K562 (cell line): ENCODE data around the gene ARHGEF9. TPM values are rescaled to one million over a fixed set of nuclear protein-coding genes. Genes with fewer than 3 reads are reported as not detected.

Experiments used
- ATAC-seq: fragments of 200-7000 bp; cut with Tn5 transposase; 3 replicates; pipeline ENCODE4 v1.9.1; 2020; ENCODE audit warnings: moderate library complexity
- BruUV-seq: library from RNA; stranded (reverse); fragments of 400-500 nt; replicated peaks from 2 replicates; lab custom pipeline; 2021; lab: Mats Ljungman, UMichigan
- CTCF ChIA-PET: fragments of 300-600 bp; formaldehyde crosslinking; extraction: SDS; loops from one replicate; lab custom pipeline; 2021; ENCODE audit warnings: low intra/inter-chr PET ratio; lab: Yijun Ruan, JAX
- POLR2A ChIA-PET: fragments of 300-600, 350-650 bp; sonication (Branson Sonifier 250); formaldehyde crosslinking; extraction: SDS; loops from one replicate; lab custom pipeline; 2021; ENCODE audit warnings: antibody characterized with exemption, inconsistent platforms; lab: Yijun Ruan, JAX
- DNase-seq, 4 experiments: peaks; one replicate each; pipeline versions ENCODE4 v3.0.0 to v3.0.0-alpha.2; 2011 to 2018; ENCODE audit warnings: low spot score in 3 of 4, mixed read lengths in 3 of 4; ENCODE audit errors: extremely low read depth in 1 of 4
- FAIRE-seq: peaks from 2 replicates; lab custom pipeline; 2011; peaks lifted over from hg19 to GRCh38; lab: Jason Lieb, UNC
- H2AFZ ChIP-seq: 2 replicates; pipeline ENCODE4 v1.6.0; 2011; ENCODE audit warnings: low read depth, low read length, control low read depth, inconsistent platforms
- H3K27ac ChIP-seq: fragments of 200-600 bp; 3 replicates; pipeline ENCODE4 v1.8.0; 2011; ENCODE audit warnings: low read depth, mild to moderate bottlenecking, control low read depth, inconsistent platforms, low read length, moderate library complexity, mixed read lengths; ENCODE audit errors: extremely low read depth
- H3K27me3 ChIP-seq, 2 experiments: fragments of 300-600 bp in 1 of 2; 2 replicates in 1 of 2; 3 replicates in 1 of 2; pipeline versions ENCODE4 v1.6.0 to v1.8.0; 2011; ENCODE audit warnings: inconsistent platforms in 2 of 2, low read length in 2 of 2, mild to moderate bottlenecking in 1 of 2, mixed read lengths in 1 of 2, moderate library complexity in 1 of 2; ENCODE audit not compliant: control insufficient read depth in 2 of 2, insufficient read depth in 2 of 2
- H3K36me3 ChIP-seq: fragments of 300-600 bp; 3 replicates; pipeline ENCODE4 v1.8.0; 2011; ENCODE audit warnings: mild to moderate bottlenecking, low read length, inconsistent platforms; ENCODE audit not compliant: control insufficient read depth, insufficient read depth
- H3K4me1 ChIP-seq, 2 experiments: fragments of 200-600 bp in 1 of 2; replicated peaks in 1 of 2; 2 replicates in 1 of 2; 3 replicates in 1 of 2; pipeline versions ENCODE4 v1.5.1 to v1.8.0; 2011; ENCODE audit warnings: inconsistent platforms in 2 of 2, low read length in 2 of 2, mild to moderate bottlenecking in 1 of 2, mixed read lengths in 1 of 2, moderate library complexity in 1 of 2; ENCODE audit not compliant: control insufficient read depth in 2 of 2, insufficient read depth in 2 of 2
- H3K4me2 ChIP-seq: 2 replicates; pipeline ENCODE4 v1.6.1; 2011; ENCODE audit warnings: low read length, control low read depth, inconsistent platforms, mixed read lengths; ENCODE audit not compliant: insufficient read depth
- H3K4me3 ChIP-seq: fragments of 200-600 bp; sonication (generic), shearing (Covaris generic); 2 replicates; pipeline ENCODE4 v1.5.1; 2016; ENCODE audit warnings: control low read depth, inconsistent platforms
- H3K79me2 ChIP-seq: fragments of 200-600 bp; 3 replicates; pipeline ENCODE4 v1.8.0; 2011; ENCODE audit warnings: low read length, inconsistent platforms; ENCODE audit not compliant: control insufficient read depth, insufficient read depth
- H3K9ac ChIP-seq, 2 experiments: 2 replicates each; pipeline versions ENCODE4 v1.6.0 to v1.6.1; 2011; ENCODE audit warnings: low read depth in 2 of 2, low read length in 2 of 2, control low read depth in 1 of 2, inconsistent platforms in 1 of 2, mild to moderate bottlenecking in 1 of 2, mixed read lengths in 1 of 2; ENCODE audit not compliant: insufficient read depth in 1 of 2
- H3K9me1 ChIP-seq: one replicate; pipeline ENCODE4 v1.6.0; 2011; ENCODE audit warnings: inconsistent platforms, mild to moderate bottlenecking, low read length, moderate library complexity; ENCODE audit not compliant: control insufficient read depth, insufficient read depth
- H3K9me3 ChIP-seq: replicated peaks from 2 replicates; pipeline ENCODE4 v1.5.1; 2011; ENCODE audit warnings: low read depth, low read length, inconsistent platforms; ENCODE audit not compliant: control insufficient read depth, insufficient read depth
- H4K20me1 ChIP-seq: replicated peaks from 2 replicates; pipeline ENCODE4 v1.6.1; 2011; ENCODE audit warnings: low read length, inconsistent platforms, mixed read lengths; ENCODE audit not compliant: control insufficient read depth, insufficient read depth
- BRD9 ChIP-seq: fragments of 450-650 bp; IDR thresholded peaks from 2 replicates; pipeline ENCODE4 v1.6.1; 2018; ENCODE audit warnings: low read depth; ENCODE audit not compliant: partially characterized antibody
- ILK ChIP-seq: fragments of 450-650 bp; IDR thresholded peaks from 2 replicates; pipeline ENCODE4 v1.6.1; 2016; ENCODE audit warnings: missing genetic modification characterization, low read depth, mild to moderate bottlenecking, missing compliant biosample characterization, moderate library complexity, borderline replicate concordance
- SAFB2 ChIP-seq: fragments of 200-400 bp; formaldehyde crosslinking; IDR thresholded peaks from 2 replicates; pipeline ENCODE4 v1.6.1; 2018; ENCODE audit warnings: borderline replicate concordance, low read length, low read depth, moderate library complexity; ENCODE audit not compliant: severe bottlenecking
- SRSF7 ChIP-seq: fragments of 200-400 bp; formaldehyde crosslinking; optimal IDR thresholded peaks from 2 replicates; pipeline ENCODE3; 2017; ENCODE audit warnings: mild to moderate bottlenecking, low read depth, low read length
- ZBTB17 ChIP-seq: fragments of 450-650 bp; formaldehyde crosslinking; IDR thresholded peaks from 2 replicates; pipeline ENCODE4 v1.4.0; 2020; ENCODE audit warnings: mild to moderate bottlenecking
- ZNF224 ChIP-seq: sonication (generic); formaldehyde crosslinking; IDR thresholded peaks from 2 replicates; pipeline ENCODE4 v1.8.0; 2022; ENCODE audit warnings: mild to moderate bottlenecking, missing genetic modification reagents
- ZNF75A ChIP-seq: fragments of 450-650 bp; formaldehyde crosslinking; IDR thresholded peaks from 2 replicates; pipeline ENCODE4 v1.4.0; 2020; ENCODE audit warnings: mild to moderate bottlenecking
- WGBS: fragments of 100-300 bp; shearing (Covaris generic); methylation state at CpG from one replicate; pipeline ENCODE4 v1.1.6; 2016; ENCODE audit warnings: low coverage, mixed read lengths; ENCODE audit not compliant: insufficient coverage; ENCODE audit errors: missing lambda C conversion rate; 5-methylcytosine and 5-hydroxymethylcytosine counted together
- in situ Hi-C: fragments of 300-500 bp; cut with MboI; formaldehyde crosslinking; loops from 4 replicates; pipeline ENCODE4 v1.15.0; 2018; ENCODE audit warnings: inconsistent platforms, mixed read lengths
- intact Hi-C: fragments of 100-400 bp; cut with micrococcal nuclease; formaldehyde crosslinking; loops from 2 replicates; pipeline ENCODE4 v1.14.2; 2022
- polyA plus RNA-seq, 8 experiments: library from polyadenylated mRNA; depleted of rRNA in 4 of 8; stranded (reverse) in 5 of 8; unstranded in 3 of 8; fragments of >200 nt; fragmentation: Nextera tagmentation in 2 of 8; fragmentation: Illumina TruSeq in 1 of 8; extraction: Ambion mirVana in 2 of 8; extraction: Trizol in 1 of 8; gene quantifications; 2 replicates each; pipeline versions ENCODE4 v1.2.1 to v1.2.3, GENCODE V29; 2011 to 2014; ENCODE audit warnings: inconsistent platforms in 1 of 8, missing spikeins in 1 of 8
- total RNA-seq, 7 experiments: library from RNA; depleted of rRNA in 6 of 7; stranded (reverse); fragments of >200 nt in 6 of 7; fragmentation: Illumina TruSeq in 2 of 7; extraction: Trizol in 2 of 7; gene quantifications; 2 replicates each; pipeline versions ENCODE4 v1.2.1 to v1.2.3, GENCODE V29; 2011 to 2021; ENCODE audit warnings: low replicate concordance in 1 of 7
- TF ChIP-seq, protein P1 (sequence below): fragments of 250-450 bp; sonication (Bioruptor Pico); IDR thresholded peaks from 2 replicates; pipeline ENCODE4 v1.4.0; 2020; ENCODE audit warnings: mild to moderate bottlenecking, moderate library complexity
- TF ChIP-seq, protein P2 (sequence below), 2 experiments: fragments of 450-650 bp; IDR thresholded peaks; 2 replicates each; pipeline ENCODE4 v1.6.1; 2016
- TF ChIP-seq, protein P3 (sequence below): sonication (generic); formaldehyde crosslinking; IDR thresholded peaks from 2 replicates; pipeline ENCODE4 v1.8.1; 2023; ENCODE audit warnings: mild to moderate bottlenecking, missing genetic modification reagents
- TF ChIP-seq, protein P4 (sequence below): sonication (generic); formaldehyde crosslinking; IDR thresholded peaks from 2 replicates; pipeline ENCODE4 v1.8.1; 2023; ENCODE audit warnings: mild to moderate bottlenecking, missing genetic modification reagents

ARHGEF9 gene
- total and polyA plus RNA-seq, 9 of the 15 experiments (the other 6 are each of a cell fraction or from before 2014, with no cell fraction given): 0.09 to 0.24 (median 0.15) TPM; not detected in 2

DNA sequence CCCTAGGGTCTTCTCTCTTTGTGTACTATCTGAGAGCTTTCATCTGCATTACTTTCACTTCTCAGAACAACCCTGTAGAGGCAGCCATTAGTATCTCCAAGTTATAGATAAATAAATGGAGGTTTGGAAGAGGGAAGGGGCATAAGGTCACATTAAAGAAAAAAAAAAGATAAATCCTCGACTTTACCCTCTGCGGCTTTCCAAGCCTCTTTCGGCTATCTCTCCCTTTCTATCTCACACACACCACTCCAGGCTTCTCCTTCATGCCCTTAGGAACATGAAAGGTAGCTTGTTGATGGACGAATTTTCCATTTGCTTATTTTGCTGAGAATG lies 660 bp upstream of the ARHGEF9 start (continued):
- TF ChIP-seq, protein P1, sequence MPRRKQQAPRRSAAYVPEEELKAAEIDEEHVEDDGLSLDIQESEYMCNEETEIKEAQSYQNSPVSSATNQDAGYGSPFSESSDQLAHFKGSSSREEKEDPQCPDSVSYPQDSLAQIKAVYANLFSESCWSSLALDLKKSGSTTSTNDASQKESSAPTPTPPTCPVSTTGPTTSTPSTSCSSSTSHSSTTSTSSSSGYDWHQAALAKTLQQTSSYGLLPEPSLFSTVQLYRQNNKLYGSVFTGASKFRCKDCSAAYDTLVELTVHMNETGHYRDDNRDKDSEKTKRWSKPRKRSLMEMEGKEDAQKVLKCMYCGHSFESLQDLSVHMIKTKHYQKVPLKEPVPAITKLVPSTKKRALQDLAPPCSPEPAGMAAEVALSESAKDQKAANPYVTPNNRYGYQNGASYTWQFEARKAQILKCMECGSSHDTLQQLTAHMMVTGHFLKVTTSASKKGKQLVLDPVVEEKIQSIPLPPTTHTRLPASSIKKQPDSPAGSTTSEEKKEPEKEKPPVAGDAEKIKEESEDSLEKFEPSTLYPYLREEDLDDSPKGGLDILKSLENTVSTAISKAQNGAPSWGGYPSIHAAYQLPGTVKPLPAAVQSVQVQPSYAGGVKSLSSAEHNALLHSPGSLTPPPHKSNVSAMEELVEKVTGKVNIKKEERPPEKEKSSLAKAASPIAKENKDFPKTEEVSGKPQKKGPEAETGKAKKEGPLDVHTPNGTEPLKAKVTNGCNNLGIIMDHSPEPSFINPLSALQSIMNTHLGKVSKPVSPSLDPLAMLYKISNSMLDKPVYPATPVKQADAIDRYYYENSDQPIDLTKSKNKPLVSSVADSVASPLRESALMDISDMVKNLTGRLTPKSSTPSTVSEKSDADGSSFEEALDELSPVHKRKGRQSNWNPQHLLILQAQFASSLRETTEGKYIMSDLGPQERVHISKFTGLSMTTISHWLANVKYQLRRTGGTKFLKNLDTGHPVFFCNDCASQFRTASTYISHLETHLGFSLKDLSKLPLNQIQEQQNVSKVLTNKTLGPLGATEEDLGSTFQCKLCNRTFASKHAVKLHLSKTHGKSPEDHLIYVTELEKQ (CRISPR knock-in tag): no peak
- no peak for TF ChIP-seq SRSF7
- TF ChIP-seq, all 486 proteins: peak for 0

DNA sequence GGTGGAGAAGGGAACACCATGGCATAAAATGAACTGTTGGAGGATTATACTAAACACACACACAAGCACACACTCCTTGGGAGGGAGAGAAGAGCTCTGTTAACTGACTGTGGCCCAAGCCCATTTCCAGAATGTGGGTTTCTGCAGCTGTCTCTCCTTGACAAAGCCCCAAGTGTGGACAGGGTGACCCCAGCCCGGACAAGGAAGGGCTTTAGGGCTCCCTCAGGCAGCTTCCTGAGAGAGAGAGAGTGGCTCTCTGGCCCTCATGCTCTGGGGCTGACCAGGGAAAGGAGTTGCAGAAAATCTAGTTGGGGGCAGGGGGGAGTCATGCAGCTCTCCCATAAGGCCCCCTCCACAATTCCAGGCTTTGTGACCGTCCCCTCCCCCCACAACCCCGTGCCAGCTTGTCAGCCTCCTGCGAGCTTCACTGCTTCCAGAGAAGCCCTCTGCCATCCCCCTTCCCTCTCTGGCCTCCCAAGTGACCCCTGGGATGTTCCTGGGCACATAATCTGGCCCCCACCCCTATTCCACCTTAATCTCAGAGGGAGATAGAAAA lies 590 bp downstream of the ARHGEF9 start:
- no peak overlapping the region for H3K9ac ChIP-seq
- TF ChIP-seq ILK: no peak
- no peak for TF ChIP-seq BRD9
- no peak for TF ChIP-seq ZNF224 (CRISPR knock-in tag)
- TF ChIP-seq, protein P2, sequence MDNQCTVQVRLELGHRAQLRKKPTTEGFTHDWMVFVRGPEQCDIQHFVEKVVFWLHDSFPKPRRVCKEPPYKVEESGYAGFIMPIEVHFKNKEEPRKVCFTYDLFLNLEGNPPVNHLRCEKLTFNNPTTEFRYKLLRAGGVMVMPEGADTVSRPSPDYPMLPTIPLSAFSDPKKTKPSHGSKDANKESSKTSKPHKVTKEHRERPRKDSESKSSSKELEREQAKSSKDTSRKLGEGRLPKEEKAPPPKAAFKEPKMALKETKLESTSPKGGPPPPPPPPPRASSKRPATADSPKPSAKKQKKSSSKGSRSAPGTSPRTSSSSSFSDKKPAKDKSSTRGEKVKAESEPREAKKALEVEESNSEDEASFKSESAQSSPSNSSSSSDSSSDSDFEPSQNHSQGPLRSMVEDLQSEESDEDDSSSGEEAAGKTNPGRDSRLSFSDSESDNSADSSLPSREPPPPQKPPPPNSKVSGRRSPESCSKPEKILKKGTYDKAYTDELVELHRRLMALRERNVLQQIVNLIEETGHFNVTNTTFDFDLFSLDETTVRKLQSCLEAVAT (IDR thresholded peaks at IDR 0.05): no peak
- TF ChIP-seq, protein P3, sequence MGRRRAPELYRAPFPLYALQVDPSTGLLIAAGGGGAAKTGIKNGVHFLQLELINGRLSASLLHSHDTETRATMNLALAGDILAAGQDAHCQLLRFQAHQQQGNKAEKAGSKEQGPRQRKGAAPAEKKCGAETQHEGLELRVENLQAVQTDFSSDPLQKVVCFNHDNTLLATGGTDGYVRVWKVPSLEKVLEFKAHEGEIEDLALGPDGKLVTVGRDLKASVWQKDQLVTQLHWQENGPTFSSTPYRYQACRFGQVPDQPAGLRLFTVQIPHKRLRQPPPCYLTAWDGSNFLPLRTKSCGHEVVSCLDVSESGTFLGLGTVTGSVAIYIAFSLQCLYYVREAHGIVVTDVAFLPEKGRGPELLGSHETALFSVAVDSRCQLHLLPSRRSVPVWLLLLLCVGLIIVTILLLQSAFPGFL (CRISPR knock-in tag): no peak
- TF ChIP-seq, protein P4, sequence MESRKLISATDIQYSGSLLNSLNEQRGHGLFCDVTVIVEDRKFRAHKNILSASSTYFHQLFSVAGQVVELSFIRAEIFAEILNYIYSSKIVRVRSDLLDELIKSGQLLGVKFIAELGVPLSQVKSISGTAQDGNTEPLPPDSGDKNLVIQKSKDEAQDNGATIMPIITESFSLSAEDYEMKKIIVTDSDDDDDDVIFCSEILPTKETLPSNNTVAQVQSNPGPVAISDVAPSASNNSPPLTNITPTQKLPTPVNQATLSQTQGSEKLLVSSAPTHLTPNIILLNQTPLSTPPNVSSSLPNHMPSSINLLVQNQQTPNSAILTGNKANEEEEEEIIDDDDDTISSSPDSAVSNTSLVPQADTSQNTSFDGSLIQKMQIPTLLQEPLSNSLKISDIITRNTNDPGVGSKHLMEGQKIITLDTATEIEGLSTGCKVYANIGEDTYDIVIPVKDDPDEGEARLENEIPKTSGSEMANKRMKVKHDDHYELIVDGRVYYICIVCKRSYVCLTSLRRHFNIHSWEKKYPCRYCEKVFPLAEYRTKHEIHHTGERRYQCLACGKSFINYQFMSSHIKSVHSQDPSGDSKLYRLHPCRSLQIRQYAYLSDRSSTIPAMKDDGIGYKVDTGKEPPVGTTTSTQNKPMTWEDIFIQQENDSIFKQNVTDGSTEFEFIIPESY (CRISPR knock-in tag): no peak
- no peak for TF ChIP-seq ZBTB17 (CRISPR knock-in tag)
- TF ChIP-seq ZNF75A (CRISPR knock-in tag): no peak
- no peak for TF ChIP-seq SAFB2

More for the DNA sequence above, 590 bp downstream of the ARHGEF9 start:
- in situ Hi-C loops (no loop called here), intact Hi-C loops (no loop called here)
- no peaks in the 10 kb centered on the region for H3K4me1 ChIP-seq
- no peak for FAIRE-seq
- no peaks in the 10 kb centered on the region for H3K9me3 ChIP-seq
- H3K36me3 ChIP-seq: no peaks in the 10 kb centered on the region
- CTCF ChIA-PET: no interaction called here
- POLR2A ChIA-PET: no interaction called here
- no peak overlapping the region for H3K4me2 ChIP-seq
- no peak overlapping the region for H3K27ac ChIP-seq
- H3K27me3 ChIP-seq: no peaks in the 10 kb centered on the region
- no peak for DNase-seq
- no peak overlapping the region for H3K4me3 ChIP-seq
- no peaks in the 10 kb centered on the region for H3K79me2 ChIP-seq
- no peaks in the 10 kb centered on the region for H4K20me1 ChIP-seq
- ATAC-seq: no peak
- no peaks in the 10 kb centered on the region for H3K9me1 ChIP-seq
- no peak overlapping the region for H2AFZ ChIP-seq
- no TSS peak for BruUV-seq
- 5% methylated on average over 3 of the region's 4 CpGs for WGBS
